CD4-positive, alpha-beta memory T cell (primary cell): ENCODE data around the gene RBPJ. TPM values are rescaled to one million over a fixed set of nuclear protein-coding genes. Genes with fewer than 3 reads are reported as not detected.
"Not testable (repeated sequence)": the region's sequence is repeated elsewhere in the genome, so short reads cannot be mapped to it uniquely, and the experiment has no call there.

Source experiments
- CTCF ChIA-PET: fragments of 350-600 bp; sonication (Branson Sonifier 250); formaldehyde crosslinking; loops from one replicate; lab custom pipeline; 2021; ENCODE audit warnings: inconsistent platforms; ENCODE audit not compliant: partially characterized antibody; lab: Charles Lee
- POLR2A ChIA-PET: fragments of 350-600 bp; sonication (Branson Sonifier 250); formaldehyde crosslinking; loops from one replicate; lab custom pipeline; 2021; ENCODE audit not compliant: partially characterized antibody; lab: Charles Lee
- DNase-seq, 5 donors: peaks; one replicate each; pipeline versions ENCODE4 v3.0.0 to v3.0.0-alpha.2; 2020 to 2022; ENCODE audit warnings: mixed read lengths in 1 of 5
- H3K27ac ChIP-seq: one replicate; pipeline ENCODE4 v1.7.0; 2013; ENCODE audit warnings: low read depth, low read length
- H3K27me3 ChIP-seq: 2 replicates; pipeline ENCODE4 v1.7.0; 2013; ENCODE audit warnings: mild to moderate bottlenecking, low read length, moderate library complexity; ENCODE audit not compliant: insufficient read depth
- H3K36me3 ChIP-seq: 2 replicates; pipeline ENCODE4 v1.7.0; 2013; ENCODE audit warnings: mild to moderate bottlenecking, low read length, moderate library complexity; ENCODE audit not compliant: insufficient read depth
- H3K4me1 ChIP-seq: 2 replicates; pipeline ENCODE4 v1.7.0; 2013; ENCODE audit warnings: mild to moderate bottlenecking, low read length, moderate library complexity; ENCODE audit not compliant: insufficient read depth
- H3K4me3 ChIP-seq, 2 donors: one replicate each; pipeline ENCODE4 v1.7.0; 2013; ENCODE audit warnings: low read length in 2 of 2, mild to moderate bottlenecking in 1 of 2
- H3K9me3 ChIP-seq, 2 donors: one replicate each; pipeline ENCODE4 v1.7.0; 2013; ENCODE audit warnings: low read length in 2 of 2, control low read depth in 1 of 2; ENCODE audit not compliant: control insufficient read depth in 1 of 2
- H3K27ac Mint-ChIP-seq, 7 donors: one replicate each; pipeline ENCODE4 v1.8.0; 2020 to 2021; ENCODE audit warnings: mixed read lengths in 7 of 7, mild to moderate bottlenecking in 6 of 7, inconsistent platforms in 3 of 7, moderate library complexity in 3 of 7
- H3K27me3 Mint-ChIP-seq, 2 donors: one replicate each; pipeline ENCODE4 v1.8.0; 2020 to 2021; ENCODE audit warnings: mixed read lengths in 2 of 2
- H3K36me3 Mint-ChIP-seq, 2 donors: one replicate each; pipeline ENCODE4 v1.8.0; 2020 to 2021; ENCODE audit warnings: mixed read lengths in 2 of 2, inconsistent platforms in 1 of 2, mild to moderate bottlenecking in 1 of 2
- H3K4me1 Mint-ChIP-seq, 4 donors: one replicate each; pipeline ENCODE4 v1.8.0; 2020 to 2021; ENCODE audit warnings: mixed read lengths in 4 of 4, mild to moderate bottlenecking in 1 of 4
- H3K4me3 Mint-ChIP-seq, 8 donors: one replicate each; pipeline ENCODE4 v1.8.0; 2020 to 2021; ENCODE audit warnings: mixed read lengths in 8 of 8, mild to moderate bottlenecking in 7 of 8, moderate library complexity in 6 of 8, inconsistent platforms in 3 of 8
- H3K9me3 Mint-ChIP-seq, 8 donors: one replicate each; pipeline ENCODE4 v1.8.0; 2020 to 2021; ENCODE audit warnings: mixed read lengths in 8 of 8, mild to moderate bottlenecking in 5 of 8, inconsistent platforms in 3 of 8, moderate library complexity in 1 of 8
- intact Hi-C: fragments of 100-400 bp; cut with micrococcal nuclease; formaldehyde crosslinking; loops from one replicate; pipeline ENCODE4 v1.15.1; 2023
- polyA plus RNA-seq, 2 donors: library from polyadenylated mRNA; unstranded; fragments of 300-500 nt; fragmentation: Illumina TruSeq; gene quantifications; one replicate each; pipeline ENCODE4 v1.2.3, GENCODE V29; 2021
- total RNA-seq, 2 experiments: library from RNA; stranded (reverse); gene quantifications; one replicate each; pipeline ENCODE4 v1.2.3, GENCODE V29; 2021

The RBPJ gene
- total and polyA plus RNA-seq, 4 experiments from 2014 or later = 75.2 to 96.3 (median 91.5) TPM

GRCh38 chr4:26311633-26312032 lies 9.2 kb upstream of the RBPJ start:
- H3K4me1 Mint-ChIP-seq = peaks cover 7 to 23% (median 11%) of the 10 kb centered on the region in 4 donors
- Histone ChIP-seq H3K36me3 (no peaks in the 10 kb centered on the region), H3K4me3 (no peak overlapping the region), H3K27me3 (no peaks in the 10 kb centered on the region), H3K27ac (no peak overlapping the region), H3K9me3 (no peaks in the 10 kb centered on the region), H3K4me1 (peaks cover 7% of the 10 kb centered on the region)
- H3K4me3 Mint-ChIP-seq = no peak overlapping the region
- ChIA-PET POLR2A (interaction anchor here (0.6 kb wide), 1 partner anchor 23 kb away, joined by 4 read pairs; no protein-coding TSS in a partner anchor), CTCF (interaction anchor here (0.9 to 2.5 kb wide), 3 partner anchors 9 to 324 kb away, joined by 3 to 10 read pairs (median 5); no protein-coding TSS in a partner anchor)
- no peaks in the 10 kb centered on the region for H3K27me3 Mint-ChIP-seq
- DNase-seq = no peak
- peaks cover 3% of the 10 kb centered on the region in 2 donors for H3K36me3 Mint-ChIP-seq
- H3K27ac Mint-ChIP-seq = peak overlapping the region in 3 of 7 donors; percentile 7 to 79 (median 30)
- peaks cover 6 to 17% (median 13%) of the 10 kb centered on the region in 8 donors for H3K9me3 Mint-ChIP-seq
- intact Hi-C loops = no loop called here

GRCh38 chr4:26315316-26315932 lies 5.4 kb upstream of the RBPJ start:
- Mint-ChIP-seq H3K4me3 (peak overlapping the region in 1 of 8 donors; percentile 61), H3K27ac (peak overlapping the region in 3 of 7 donors; percentile 4 to 66 (median 57)), H3K36me3 (peaks cover 3 to 12% of the 10 kb centered on the region in 2 donors), H3K9me3 (peaks cover 6 to 18% (median 14%) of the 10 kb centered on the region in 8 donors), H3K4me1 (peaks cover 9 to 37% (median 17%) of the 10 kb centered on the region in 4 donors)
- H3K4me1 ChIP-seq = peaks cover 12% of the 10 kb centered on the region
- H3K4me3 ChIP-seq, POLR2A ChIA-PET, H3K36me3 ChIP-seq, H3K27ac ChIP-seq, H3K27me3 ChIP-seq, H3K27me3 Mint-ChIP-seq, CTCF ChIA-PET, H3K9me3 ChIP-seq, DNase-seq: not testable (repeated sequence)
- intact Hi-C loops = loop anchor here (5.0 kb wide), 1 partner anchor 938 kb away; the partner anchor contains the start of gene ANAPC4

- Histone ChIP-seq H3K36me3 (no peaks in the 10 kb centered on the region), H3K27me3 (no peaks in the 10 kb centered on the region), H3K4me1 (peaks cover 20% of the 10 kb centered on the region), H3K4me3 (no peak overlapping the region), H3K9me3 (no peaks in the 10 kb centered on the region), H3K27ac (no peak overlapping the region)
- ChIA-PET POLR2A (interaction anchor here (1.2 to 3.3 kb wide), 4 partner anchors 13 to 229 kb away, joined by 3 to 26 read pairs (median 6); no protein-coding TSS in a partner anchor), CTCF (interaction anchor here (3.8 kb wide), 2 partner anchors 13 to 235 kb away, joined by 23 to 33 read pairs; no protein-coding TSS in a partner anchor)
- intact Hi-C loops = loop anchor here (2.0 to 5.0 kb wide), 2 partner anchors 940 to 1157 kb away; partner anchors contain the start of genes ANAPC4 and SEPSECS
- Mint-ChIP-seq H3K27ac (peak overlapping the region in 4 of 7 donors; percentile 48 to 99 (median 89)), H3K36me3 (peaks cover 3 to 26% of the 10 kb centered on the region in 2 donors), H3K27me3 (peaks cover 0 to 2% of the 10 kb centered on the region in 2 donors), H3K4me1 (peaks cover 11 to 43% (median 20%) of the 10 kb centered on the region in 4 donors), H3K9me3 (peaks cover 3 to 19% (median 14%) of the 10 kb centered on the region in 8 donors), H3K4me3 (peak overlapping the region in 6 of 8 donors; percentile 22 to 97 (median 90))
- no peak for DNase-seq
Observed at GRCh38 chr4:26317766-26318165, 3.0 kb upstream of the RBPJ start.

- Histone ChIP-seq H3K36me3 (no peaks in the 10 kb centered on the region), H3K27me3 (no peaks in the 10 kb centered on the region), H3K4me3 (peak overlapping the region; percentile 86), H3K4me1 (peaks cover 32% of the 10 kb centered on the region), H3K9me3 (no peaks in the 10 kb centered on the region), H3K27ac (peak overlapping the region; percentile 97)
- peaks cover 21 to 55% (median 32%) of the 10 kb centered on the region in 4 donors for H3K4me1 Mint-ChIP-seq
- peaks cover 0 to 2% of the 10 kb centered on the region in 2 donors for H3K27me3 Mint-ChIP-seq
- peak overlapping the region; percentile 96 to 100 (median 97) for H3K4me3 Mint-ChIP-seq
- H3K36me3 Mint-ChIP-seq = peaks cover 3 to 26% of the 10 kb centered on the region in 2 donors
- ChIA-PET POLR2A (interaction anchor here (0.6 to 3.3 kb wide), 25 partner anchors 10 to 566 kb away, joined by 3 to 26 read pairs (median 4); partner anchors contain the start of genes SMIM20 and STIM2), CTCF (interaction anchor here (0.6 to 3.8 kb wide), 11 partner anchors 11 to 460 kb away, joined by 3 to 33 read pairs (median 3); no protein-coding TSS in a partner anchor)
- intact Hi-C loops = loop anchor here (1.0 to 5.0 kb wide), 5 partner anchors 122 to 1159 kb away; partner anchors contain the start of genes ANAPC4, SEPSECS, SMIM20 and STIM2
- peak overlapping the region; percentile 98 to 99 (median 99) for H3K27ac Mint-ChIP-seq
- peak; percentile 96 to 98 (median 96) for DNase-seq
- peaks cover 3 to 15% (median 10%) of the 10 kb centered on the region in 8 donors for H3K9me3 Mint-ChIP-seq
Observed at GRCh38 chr4:26319467-26319948, 1.3 kb upstream of the RBPJ start.

- no peaks in the 10 kb centered on the region for H3K27me3 ChIP-seq
- H3K4me1 ChIP-seq = peaks cover 38% of the 10 kb centered on the region
- Mint-ChIP-seq H3K27ac (peak overlapping the region; percentile 98 to 99 (median 99)), H3K4me3 (peak overlapping the region; percentile 96 to 100 (median 97)), H3K27me3 (peaks cover 0 to 2% of the 10 kb centered on the region in 2 donors), H3K4me1 (peaks cover 24 to 59% (median 34%) of the 10 kb centered on the region in 4 donors), H3K36me3 (peaks cover 3 to 26% of the 10 kb centered on the region in 2 donors), H3K9me3 (peaks cover 3 to 13% (median 9%) of the 10 kb centered on the region in 8 donors)
- H3K4me3 ChIP-seq = peak overlapping the region; percentile 86
- H3K27ac ChIP-seq = peak overlapping the region; percentile 97
- no peaks in the 10 kb centered on the region for H3K36me3 ChIP-seq
- ChIA-PET POLR2A (interaction anchor here (0.6 to 3.3 kb wide), 17 partner anchors 10 to 566 kb away, joined by 3 to 26 read pairs (median 6); partner anchors contain the start of gene SMIM20), CTCF (interaction anchor here (0.6 to 3.8 kb wide), 9 partner anchors 11 to 322 kb away, joined by 3 to 33 read pairs (median 3); no protein-coding TSS in a partner anchor)
- peak in 4 of 5 donors; percentile 54 to 77 (median 58) for DNase-seq
- H3K9me3 ChIP-seq = no peaks in the 10 kb centered on the region
- intact Hi-C loops = loop anchor here (1.0 to 5.0 kb wide), 5 partner anchors 123 to 1159 kb away; partner anchors contain the start of genes ANAPC4, SEPSECS, SMIM20 and STIM2
Observed at GRCh38 chr4:26319949-26320537, 771 bp upstream of the RBPJ start.

- peak overlapping the region; percentile 75 for H3K27ac ChIP-seq
- H3K36me3 Mint-ChIP-seq = peaks cover 0 to 23% of the 10 kb centered on the region in 2 donors
- H3K36me3 ChIP-seq = no peaks in the 10 kb centered on the region
- no peaks in the 10 kb centered on the region for H3K27me3 ChIP-seq
- ChIA-PET POLR2A (no interaction called here), CTCF (interaction anchor here (2.0 to 13.3 kb wide), 4 partner anchors 9 to 333 kb away, joined by 5 to 300 read pairs (median 128); no protein-coding TSS in a partner anchor)
- DNase-seq = peak; percentile 25 to 65 (median 39)
- peaks cover 43% of the 10 kb centered on the region for H3K4me1 ChIP-seq
- H3K4me3 Mint-ChIP-seq = peak overlapping the region; percentile 91 to 97 (median 95)
- peaks cover 28 to 64% (median 39%) of the 10 kb centered on the region in 4 donors for H3K4me1 Mint-ChIP-seq
- intact Hi-C loops = loop anchor here (1.0 kb wide), 1 partner anchor 239 kb away; no protein-coding TSS in a partner anchor
- peaks cover 0 to 4% (median 0%) of the 10 kb centered on the region in 8 donors for H3K9me3 Mint-ChIP-seq
- H3K9me3 ChIP-seq = no peaks in the 10 kb centered on the region
- peak overlapping the region; percentile 92 to 99 (median 97) for H3K27ac Mint-ChIP-seq
- peaks cover 0 to 2% of the 10 kb centered on the region in 2 donors for H3K27me3 Mint-ChIP-seq
- peak overlapping the region; percentile 75 to 77 for H3K4me3 ChIP-seq
Observed at GRCh38 chr4:26321373-26322221, 783 bp downstream of the RBPJ start.
